Tibial artery (tissue), 4 donors: ENCODE measurements around the gene FANCC.

ENCODE experiments used
- DNase-seq, 2 donors: peaks; one replicate each; pipeline ENCODE4 v3.0.0-alpha.2; 2019
- H3K27ac ChIP-seq, 2 donors: fragments of 200-600 bp; sonication (generic) in 1 of 2; 1 replicate in 1 of 2; 2 replicates in 1 of 2; pipeline ENCODE4 v1.5.1; 2018 to 2019; ENCODE audit warnings: mild to moderate bottlenecking in 1 of 2
- H3K27me3 ChIP-seq, 2 donors: fragments of 200-600 bp; sonication (generic) in 1 of 2; one replicate each; pipeline versions ENCODE4 v1.5.1 to v1.6.0; 2016 to 2019
- H3K36me3 ChIP-seq, 3 donors: fragments of 200-600 bp; sonication (generic) in 2 of 3; one replicate each; pipeline ENCODE4 v1.5.1; 2016 to 2019; ENCODE audit warnings: mild to moderate bottlenecking in 2 of 3
- H3K4me1 ChIP-seq, 4 donors: fragments of 200-600 bp; sonication (generic) in 2 of 4; 1 replicate in 3 of 4; 2 replicates in 1 of 4; pipeline ENCODE4 v1.5.1; 2016 to 2019
- H3K4me3 ChIP-seq, 2 donors: fragments of 200-600 bp; sonication (generic) in 1 of 2; 1 replicate in 1 of 2; 2 replicates in 1 of 2; pipeline ENCODE4 v1.5.1; 2018 to 2019; ENCODE audit warnings: mild to moderate bottlenecking in 2 of 2
- H3K9me3 ChIP-seq, 3 donors: fragments of 200-600 bp; sonication (generic) in 1 of 3; one replicate each; pipeline ENCODE4 v1.5.1; 2016 to 2019
- intact Hi-C: fragments of 100-400 bp; cut with DNase I; formaldehyde crosslinking; loops from one replicate; pipeline ENCODE4 v1.15.0; 2023; ENCODE audit warnings: low total_unique reads
- TF ChIP-seq, protein P1 (sequence below), 2 experiments: fragments of 200-600 bp in 1 of 2; fragments of 450-650 bp in 1 of 2; IDR thresholded peaks; one replicate each; pipeline ENCODE4 v1.5.1; 2017 to 2019; ENCODE audit warnings: antibody characterized with exemption in 2 of 2, mild to moderate bottlenecking in 1 of 2, moderate library complexity in 1 of 2

Gene FANCC

GRCh38 chr9:95124582-95125367, 192.7 kb downstream of the FANCC start:
- TF ChIP-seq, protein P1, sequence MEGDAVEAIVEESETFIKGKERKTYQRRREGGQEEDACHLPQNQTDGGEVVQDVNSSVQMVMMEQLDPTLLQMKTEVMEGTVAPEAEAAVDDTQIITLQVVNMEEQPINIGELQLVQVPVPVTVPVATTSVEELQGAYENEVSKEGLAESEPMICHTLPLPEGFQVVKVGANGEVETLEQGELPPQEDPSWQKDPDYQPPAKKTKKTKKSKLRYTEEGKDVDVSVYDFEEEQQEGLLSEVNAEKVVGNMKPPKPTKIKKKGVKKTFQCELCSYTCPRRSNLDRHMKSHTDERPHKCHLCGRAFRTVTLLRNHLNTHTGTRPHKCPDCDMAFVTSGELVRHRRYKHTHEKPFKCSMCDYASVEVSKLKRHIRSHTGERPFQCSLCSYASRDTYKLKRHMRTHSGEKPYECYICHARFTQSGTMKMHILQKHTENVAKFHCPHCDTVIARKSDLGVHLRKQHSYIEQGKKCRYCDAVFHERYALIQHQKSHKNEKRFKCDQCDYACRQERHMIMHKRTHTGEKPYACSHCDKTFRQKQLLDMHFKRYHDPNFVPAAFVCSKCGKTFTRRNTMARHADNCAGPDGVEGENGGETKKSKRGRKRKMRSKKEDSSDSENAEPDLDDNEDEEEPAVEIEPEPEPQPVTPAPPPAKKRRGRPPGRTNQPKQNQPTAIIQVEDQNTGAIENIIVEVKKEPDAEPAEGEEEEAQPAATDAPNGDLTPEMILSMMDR (IDR thresholded peaks at IDR 0.05) = peak in 1 of 2 experiments; percentile 9
- intact Hi-C loops = loop anchor here (5.0 kb wide), 1 partner anchor 342 kb away; no protein-coding TSS in a partner anchor
- H3K9me3 ChIP-seq = no peaks in the 10 kb centered on the region
- peak overlapping the region in 1 of 2 donors; percentile 70 for H3K27ac ChIP-seq
- peaks cover 0 to 51% (median 12%) of the 10 kb centered on the region in 4 donors for H3K4me1 ChIP-seq
- no peaks in the 10 kb centered on the region for H3K36me3 ChIP-seq
- no peak overlapping the region for H3K4me3 ChIP-seq
- DNase-seq = no peak
- H3K27me3 ChIP-seq = no peaks in the 10 kb centered on the region

DNA sequence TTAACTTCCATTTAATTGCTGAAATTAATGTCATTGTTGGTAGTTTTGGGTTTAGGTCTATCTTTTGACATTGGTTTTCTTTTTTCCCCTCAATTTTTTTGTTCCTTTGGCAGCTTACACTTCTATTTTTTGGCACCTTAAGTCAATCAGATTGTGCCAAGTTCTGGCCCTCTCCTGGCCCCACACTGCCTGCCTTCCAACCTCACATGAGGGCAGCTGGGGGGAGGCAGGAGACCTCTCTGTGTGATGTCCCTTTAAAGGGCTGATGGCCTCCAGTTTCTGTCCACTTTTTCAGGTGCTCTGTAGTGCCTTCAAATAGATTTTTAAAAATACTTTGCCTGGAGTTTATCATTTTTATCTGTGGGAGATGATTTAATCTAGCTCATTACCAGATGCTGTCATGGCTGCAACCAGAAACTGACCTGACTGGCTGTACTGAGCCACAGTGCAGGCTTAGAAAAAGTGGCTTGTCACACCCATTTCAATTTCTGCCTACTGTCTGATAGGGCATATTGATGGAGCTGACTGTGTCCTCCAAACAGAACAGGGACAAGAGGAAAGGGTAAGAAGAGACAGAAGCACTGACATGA, 196.6 kb downstream of the FANCC start:
- no peak overlapping the region for H3K4me3 ChIP-seq
- TF ChIP-seq, protein P1 (IDR thresholded peaks at IDR 0.05) = no peak
- peaks cover 0 to 68% (median 22%) of the 10 kb centered on the region in 4 donors for H3K4me1 ChIP-seq
- H3K27me3 ChIP-seq = no peaks in the 10 kb centered on the region
- H3K9me3 ChIP-seq = no peaks in the 10 kb centered on the region
- peak in 1 of 2 donors; percentile 61 for DNase-seq
- no peaks in the 10 kb centered on the region for H3K36me3 ChIP-seq
- H3K27ac ChIP-seq = peak overlapping the region in 1 of 2 donors; percentile 43
- intact Hi-C loops = no loop called here

DNA sequence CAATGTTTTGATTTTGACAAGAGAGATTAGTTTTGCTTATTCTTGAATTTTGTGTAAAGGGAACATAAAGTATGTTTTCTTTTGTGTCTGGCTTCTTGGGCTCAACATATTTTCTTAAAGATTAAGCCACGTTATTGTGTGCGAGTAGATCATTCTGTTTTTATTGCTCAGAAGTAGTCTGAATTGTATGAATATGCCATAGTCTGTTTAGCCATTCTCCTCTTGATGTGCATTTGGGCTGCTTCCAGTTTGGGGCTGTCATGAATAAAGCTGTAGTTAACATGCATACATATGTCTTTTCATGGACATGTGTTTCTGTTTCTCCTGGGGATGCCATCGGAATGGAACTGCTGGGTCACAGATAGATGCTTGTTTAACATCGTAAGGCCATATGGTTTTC, 198.9 kb downstream of the FANCC start:
- Histone ChIP-seq H3K4me1 (peaks cover 0 to 57% (median 19%) of the 10 kb centered on the region in 4 donors), H3K36me3 (peaks cover 0 to 9% (median 0%) of the 10 kb centered on the region in 3 donors), H3K9me3 (no peaks in the 10 kb centered on the region), H3K27ac (peak overlapping the region; percentile 43 to 53), H3K4me3 (no peak overlapping the region), H3K27me3 (no peaks in the 10 kb centered on the region)
- peak in 1 of 2 donors; percentile 21 for DNase-seq
- intact Hi-C loops = no loop called here
- TF ChIP-seq, protein P1 (IDR thresholded peaks at IDR 0.05) = no peak

DNA sequence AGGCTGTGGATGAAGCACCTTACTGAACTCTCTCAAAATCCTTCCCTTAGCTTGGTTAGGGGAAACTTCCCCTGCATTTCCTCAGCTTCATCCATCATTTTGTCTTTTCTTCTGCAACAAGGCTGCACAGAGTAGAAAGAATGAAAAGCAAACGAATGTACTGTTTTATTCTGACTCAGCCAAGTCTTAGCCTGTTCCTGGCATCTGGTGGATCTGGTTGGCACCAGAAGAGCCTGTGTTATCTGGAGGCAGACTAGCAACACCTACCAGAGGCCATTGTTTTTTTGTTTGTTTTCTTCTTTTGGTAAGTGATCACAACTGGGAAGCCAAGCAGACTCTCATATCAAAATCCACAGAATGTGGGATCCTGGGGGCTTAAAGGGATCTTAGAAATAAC, 200.7 kb downstream of the FANCC start:
- peaks cover 0 to 57% (median 19%) of the 10 kb centered on the region in 4 donors for H3K4me1 ChIP-seq

DNA sequence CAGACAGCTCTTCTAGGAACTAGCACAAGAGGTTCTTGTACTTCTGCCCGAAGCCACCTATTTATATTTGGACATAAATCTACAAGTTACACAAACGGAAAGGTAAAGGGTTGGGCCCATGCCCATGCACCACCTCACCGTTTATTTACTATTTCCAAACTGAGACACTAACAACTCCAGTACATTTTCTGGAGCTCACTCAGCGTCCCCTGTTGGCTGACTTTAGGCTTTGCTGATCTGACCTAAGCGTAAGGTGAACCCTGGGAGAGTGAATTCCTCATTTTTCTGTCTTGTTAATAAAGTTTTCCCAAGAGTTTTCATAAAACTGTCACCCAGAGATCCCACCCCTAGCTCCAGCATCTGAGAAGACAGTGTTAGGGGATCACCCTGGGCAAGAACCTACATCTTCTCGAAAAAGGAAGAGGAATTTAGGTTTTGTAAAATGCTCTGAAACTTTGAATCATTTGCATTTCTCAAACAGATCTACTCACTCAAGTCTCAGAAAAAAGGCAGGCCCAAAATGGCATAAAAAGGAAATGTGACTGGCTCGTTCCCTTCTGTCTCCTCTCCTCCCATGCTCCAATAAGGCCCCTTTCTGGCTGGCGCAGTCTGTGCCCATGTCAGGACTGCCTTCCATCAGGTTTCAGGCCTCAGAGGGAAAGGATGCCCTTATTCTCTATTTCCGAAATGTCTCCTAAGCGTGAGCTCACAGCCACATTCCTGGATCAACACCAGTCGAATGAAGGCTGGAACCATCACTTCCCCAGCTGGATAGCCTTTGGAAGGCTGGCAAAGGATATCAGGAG, 201.3 kb downstream of the FANCC start:
- TF ChIP-seq, protein P1 (IDR thresholded peaks at IDR 0.05) = no peak
- intact Hi-C loops = no loop called here
- Histone ChIP-seq H3K27ac (peak overlapping the region; percentile 21 to 31), H3K4me3 (no peak overlapping the region), H3K27me3 (no peaks in the 10 kb centered on the region), H3K9me3 (no peaks in the 10 kb centered on the region), H3K4me1 (peaks cover 0 to 53% (median 19%) of the 10 kb centered on the region in 4 donors), H3K36me3 (peaks cover 14 to 32% (median 23%) of the 10 kb centered on the region in 3 donors)
- peak in 1 of 2 donors; percentile 51 for DNase-seq

More for the DNA sequence above, 200.7 kb downstream of the FANCC start:
- peaks cover 8 to 26% (median 17%) of the 10 kb centered on the region in 3 donors for H3K36me3 ChIP-seq
- TF ChIP-seq, protein P1 (IDR thresholded peaks at IDR 0.05) = no peak
- no peaks in the 10 kb centered on the region for H3K9me3 ChIP-seq
- intact Hi-C loops = no loop called here
- peak overlapping the region; percentile 21 to 31 for H3K27ac ChIP-seq
- no peaks in the 10 kb centered on the region for H3K27me3 ChIP-seq
- DNase-seq = peak in 1 of 2 donors; percentile 68
- H3K4me3 ChIP-seq = no peak overlapping the region
